Measurements from ENCODE around the gene OGDHL.

Gene OGDHL

GRCh38 chr10:49761789-49762565, at the start of gene OGDHL:
OGDHL (minus strand) TSS chr10:49762323; CDS start chr10:49758592, 3,731 bp downstream.
- peak; percentile 49 for DNase-seq (ENCODE audit: low read depth)
- TF ChIP-seq CTCF (conservative IDR thresholded peaks at IDR 0.05; ENCODE audit: low read depth, low read length): no peak
- H3K4me3 ChIP-seq (ENCODE audit: low read depth, low read length): peak within 1 kb of the TSS; percentile 56

- H3K4me3 ChIP-seq (ENCODE audit: low read depth, low read length): no peak overlapping the region
- TF ChIP-seq CTCF (conservative IDR thresholded peaks at IDR 0.05; ENCODE audit: low read depth, low read length): no peak
- DNase-seq (ENCODE audit: low read depth): no peak
Observed at GRCh38 chr10:49803988-49804387, 41.9 kb upstream of the OGDHL start.

- DNase-seq (ENCODE audit: low read depth): no peak
- H3K4me3 ChIP-seq (ENCODE audit: low read depth, low read length): no peak overlapping the region
- TF ChIP-seq CTCF (conservative IDR thresholded peaks at IDR 0.05; ENCODE audit: low read depth, low read length): no peak
Observed at GRCh38 chr10:49798275-49798674, 36.2 kb upstream of the OGDHL start.

GRCh38 chr10:49791100-49791499, 29.0 kb upstream of the OGDHL start:
- no peak overlapping the region for H3K4me3 ChIP-seq (ENCODE audit: low read depth, low read length)
- TF ChIP-seq CTCF (conservative IDR thresholded peaks at IDR 0.05; ENCODE audit: low read depth, low read length): no peak
- no peak for DNase-seq (ENCODE audit: low read depth)

- no peak overlapping the region for H3K4me3 ChIP-seq (ENCODE audit: low read depth, low read length)
- no peak for DNase-seq (ENCODE audit: low read depth)
- TF ChIP-seq CTCF (conservative IDR thresholded peaks at IDR 0.05; ENCODE audit: low read depth, low read length): no peak
Observed at GRCh38 chr10:49784681-49785080, 22.6 kb upstream of the OGDHL start.

GRCh38 chr10:49783645-49784044, 21.5 kb upstream of the OGDHL start:
- TF ChIP-seq CTCF (conservative IDR thresholded peaks at IDR 0.05; ENCODE audit: low read depth, low read length): peak; percentile 14
- no peak for DNase-seq (ENCODE audit: low read depth)
- no peak overlapping the region for H3K4me3 ChIP-seq (ENCODE audit: low read depth, low read length)

- no peak for TF ChIP-seq CTCF (conservative IDR thresholded peaks at IDR 0.05; ENCODE audit: low read depth, low read length)
- H3K4me3 ChIP-seq (ENCODE audit: low read depth, low read length): no peak overlapping the region
- DNase-seq (ENCODE audit: low read depth): peak; percentile 46
Observed at GRCh38 chr10:49781247-49781646, 19.1 kb upstream of the OGDHL start.
